OCI-LY1 (cell line): Measurements from ENCODE around the gene RPS8.

Source experiments
- CTCF ChIP-seq: fragments of 200-600 bp; sonication (generic), shearing (Covaris generic); IDR thresholded peaks from 2 replicates; pipeline ENCODE4 v1.5.1; 2017; ENCODE audit warnings: mild to moderate bottlenecking, antibody characterized with exemption, low read length, moderate library complexity, mixed read lengths
- EZH2 ChIP-seq: fragments of 200-600 bp; sonication (generic), shearing (Covaris generic); IDR thresholded peaks from 2 replicates; pipeline ENCODE4 v1.8.0; 2017; ENCODE audit warnings: borderline replicate concordance, mixed run types, mild to moderate bottlenecking, antibody characterized with exemption, low read length, moderate library complexity, mixed read lengths

GRCh38 chr1:44801491-44802305 lies 26.4 kb downstream of the RPS8 start:
- TF ChIP-seq CTCF = no peak
- no peak for TF ChIP-seq EZH2
